PC-9 (cell line): ENCODE results near the gene TMBIM4.

ENCODE experiments used
- CTCF ChIP-seq: fragments of 200-600 bp; sonication (generic); conservative IDR thresholded peaks from 2 replicates; pipeline ENCODE4 v1.6.1; 2017; ENCODE audit warnings: mixed run types, antibody characterized with exemption, mild to moderate bottlenecking, moderate library complexity
- EZH2 ChIP-seq: fragments of 200-600 bp; sonication (generic); IDR thresholded peaks from 2 replicates; pipeline ENCODE4 v1.8.0; 2017; ENCODE audit warnings: antibody characterized with exemption, low read depth

- TF ChIP-seq CTCF, result no peak
- no peak for TF ChIP-seq EZH2
Observed at GRCh38 chr12:66111605-66112004, 58.2 kb downstream of the TMBIM4 start.
